GM23338 (cell line): ENCODE results near the gene PLPP6.

Experiments used
- CREB1 ChIP-seq: fragments of 250-450 bp; sonication (Bioruptor Pico); IDR thresholded peaks from 2 replicates; pipeline ENCODE4 v1.5.0; 2020; ENCODE audit warnings: low read depth, mild to moderate bottlenecking, moderate library complexity
- EZH2 ChIP-seq: fragments of 200-600 bp; sonication (generic); IDR thresholded peaks from one replicate; pipeline ENCODE4 v1.8.0; 2017; ENCODE audit warnings: antibody characterized with exemption, mild to moderate bottlenecking, low read depth; ENCODE audit not compliant: unreplicated experiment
- EZH2phosphoT487 ChIP-seq: fragments of 200-600 bp; sonication (generic); IDR thresholded peaks from one replicate; pipeline ENCODE4 v1.8.1; 2018; ENCODE audit warnings: antibody characterized with exemption; ENCODE audit not compliant: unreplicated experiment
- POLR2AphosphoS5 ChIP-seq: IDR thresholded peaks from 2 replicates; pipeline ENCODE4 v1.6.1; 2016; ENCODE audit warnings: antibody characterized with exemption, low read depth
- STAT1 ChIP-seq: IDR thresholded peaks from one replicate; pipeline ENCODE4 v1.6.1; 2016; ENCODE audit warnings: antibody characterized with exemption; ENCODE audit not compliant: unreplicated experiment
- TF ChIP-seq, protein P1 (sequence below), 2 experiments: fragments of 200-600 bp in 1 of 2; sonication (generic) in 1 of 2; conservative IDR thresholded peaks; 2 replicates each; pipeline versions ENCODE4 v1.5.1 to v1.6.1; 2016 to 2017; ENCODE audit warnings: antibody characterized with exemption in 2 of 2, low read depth in 2 of 2, mild to moderate bottlenecking in 2 of 2, moderate library complexity in 1 of 2
- TF ChIP-seq, protein P2 (sequence below): IDR thresholded peaks from 2 replicates; pipeline ENCODE4 v1.6.1; 2016; ENCODE audit warnings: antibody characterized with exemption

DNA sequence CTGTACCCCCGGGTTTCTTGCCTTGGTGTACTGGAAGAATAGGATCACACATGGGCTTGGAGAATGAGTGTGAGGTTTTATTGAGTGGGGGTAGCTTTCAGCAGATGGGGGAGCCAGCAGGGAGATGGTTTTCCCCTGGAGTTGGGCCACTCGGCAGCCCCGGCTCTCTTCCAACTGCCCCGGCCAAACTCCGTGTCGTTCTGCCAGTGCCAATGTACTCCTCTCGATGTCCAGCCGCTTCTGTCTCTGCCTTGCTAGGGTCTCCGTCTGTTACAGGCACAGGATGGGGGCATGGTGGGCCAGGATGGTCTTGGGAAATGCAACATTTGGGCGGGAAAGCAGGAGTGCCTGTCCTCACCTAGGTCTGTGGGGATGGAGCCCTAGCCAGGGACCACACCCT, 7.6 kb upstream of the PLPP6 start:
- TF ChIP-seq, protein P1, sequence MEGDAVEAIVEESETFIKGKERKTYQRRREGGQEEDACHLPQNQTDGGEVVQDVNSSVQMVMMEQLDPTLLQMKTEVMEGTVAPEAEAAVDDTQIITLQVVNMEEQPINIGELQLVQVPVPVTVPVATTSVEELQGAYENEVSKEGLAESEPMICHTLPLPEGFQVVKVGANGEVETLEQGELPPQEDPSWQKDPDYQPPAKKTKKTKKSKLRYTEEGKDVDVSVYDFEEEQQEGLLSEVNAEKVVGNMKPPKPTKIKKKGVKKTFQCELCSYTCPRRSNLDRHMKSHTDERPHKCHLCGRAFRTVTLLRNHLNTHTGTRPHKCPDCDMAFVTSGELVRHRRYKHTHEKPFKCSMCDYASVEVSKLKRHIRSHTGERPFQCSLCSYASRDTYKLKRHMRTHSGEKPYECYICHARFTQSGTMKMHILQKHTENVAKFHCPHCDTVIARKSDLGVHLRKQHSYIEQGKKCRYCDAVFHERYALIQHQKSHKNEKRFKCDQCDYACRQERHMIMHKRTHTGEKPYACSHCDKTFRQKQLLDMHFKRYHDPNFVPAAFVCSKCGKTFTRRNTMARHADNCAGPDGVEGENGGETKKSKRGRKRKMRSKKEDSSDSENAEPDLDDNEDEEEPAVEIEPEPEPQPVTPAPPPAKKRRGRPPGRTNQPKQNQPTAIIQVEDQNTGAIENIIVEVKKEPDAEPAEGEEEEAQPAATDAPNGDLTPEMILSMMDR (conservative IDR thresholded peaks at IDR 0.05; ENCODE audit: low read depth in 2 of 2), result no peak
- TF ChIP-seq EZH2phosphoT487 (no peak), CREB1 (CRISPR knock-in tag) (no peak), EZH2 (no peak), STAT1 (no peak), POLR2AphosphoS5 (no peak)
- TF ChIP-seq, protein P2, sequence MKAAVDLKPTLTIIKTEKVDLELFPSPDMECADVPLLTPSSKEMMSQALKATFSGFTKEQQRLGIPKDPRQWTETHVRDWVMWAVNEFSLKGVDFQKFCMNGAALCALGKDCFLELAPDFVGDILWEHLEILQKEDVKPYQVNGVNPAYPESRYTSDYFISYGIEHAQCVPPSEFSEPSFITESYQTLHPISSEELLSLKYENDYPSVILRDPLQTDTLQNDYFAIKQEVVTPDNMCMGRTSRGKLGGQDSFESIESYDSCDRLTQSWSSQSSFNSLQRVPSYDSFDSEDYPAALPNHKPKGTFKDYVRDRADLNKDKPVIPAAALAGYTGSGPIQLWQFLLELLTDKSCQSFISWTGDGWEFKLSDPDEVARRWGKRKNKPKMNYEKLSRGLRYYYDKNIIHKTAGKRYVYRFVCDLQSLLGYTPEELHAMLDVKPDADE, result no peak
